Chondrocyte (in vitro differentiated cells): ENCODE measurements around the gene CCDC51. TPM values are rescaled to one million over a fixed set of nuclear protein-coding genes. Genes with fewer than 3 reads are reported as not detected.

ENCODE experiments used
- DNase-seq: peaks from one replicate; pipeline ENCODE4 v3.0.0; 2021; ENCODE audit warnings: mixed read lengths, low spot score
- H3K27ac Mint-ChIP-seq: one replicate; pipeline ENCODE4 v1.8.0; 2021; ENCODE audit warnings: mild to moderate bottlenecking, moderate library complexity, mixed read lengths; ENCODE audit not compliant: unreplicated experiment
- H3K27me3 Mint-ChIP-seq: 2 replicates; pipeline ENCODE4 v1.8.0; 2021; ENCODE audit warnings: low read depth, mixed read lengths
- H3K36me3 Mint-ChIP-seq: 2 replicates; pipeline ENCODE4 v1.8.0; 2021; ENCODE audit warnings: low read depth, mixed read lengths
- H3K4me1 Mint-ChIP-seq: 2 replicates; pipeline ENCODE4 v1.8.0; 2021; ENCODE audit warnings: low read depth, mild to moderate bottlenecking, mixed read lengths
- H3K4me3 Mint-ChIP-seq: one replicate; pipeline ENCODE4 v1.8.0; 2021; ENCODE audit warnings: mild to moderate bottlenecking, moderate library complexity, mixed read lengths; ENCODE audit not compliant: unreplicated experiment
- H3K9me3 Mint-ChIP-seq: 2 replicates; pipeline ENCODE4 v1.8.0; 2021; ENCODE audit warnings: low read depth, mixed read lengths
- total RNA-seq: library from RNA; stranded (reverse); gene quantifications from 3 replicates; pipeline ENCODE4 v1.2.1, GENCODE V29; 2021
- TF ChIP-seq, protein P1 (sequence below): fragments of 200-600 bp; sonication (generic); IDR thresholded peaks from 2 replicates; pipeline ENCODE4 v1.5.0; 2021; ENCODE audit warnings: antibody characterized with exemption, mild to moderate bottlenecking, moderate library complexity

The CCDC51 gene
- total RNA-seq, 1 donor from 2014 or later = 25.8 TPM

DNA sequence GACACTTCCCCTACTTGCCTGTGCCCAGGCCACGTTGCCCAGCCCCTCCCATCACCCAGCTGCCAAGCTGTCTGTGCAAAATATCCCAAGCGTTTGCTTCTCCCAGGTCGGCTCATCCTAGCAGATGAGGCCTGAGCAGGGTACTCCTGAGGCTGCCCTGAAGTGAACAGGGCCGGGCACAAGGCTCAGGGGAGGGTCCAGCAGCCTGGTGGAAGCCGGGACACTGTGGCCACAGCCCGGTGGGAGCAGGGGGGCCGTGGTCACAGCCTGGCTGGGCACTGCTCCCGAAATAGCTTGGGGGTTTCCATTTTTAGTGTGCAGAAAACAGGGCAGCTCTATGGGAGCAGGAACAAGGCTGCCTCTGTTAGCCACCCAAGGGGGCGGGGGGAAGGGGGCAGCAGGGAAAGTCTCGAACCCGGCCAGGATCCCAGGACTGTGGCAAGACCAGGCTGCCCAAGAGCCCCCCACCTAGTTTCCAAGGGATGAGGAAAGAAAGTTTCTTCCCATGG lies 13.5 kb downstream of the CCDC51 start:
- TF ChIP-seq, protein P1, sequence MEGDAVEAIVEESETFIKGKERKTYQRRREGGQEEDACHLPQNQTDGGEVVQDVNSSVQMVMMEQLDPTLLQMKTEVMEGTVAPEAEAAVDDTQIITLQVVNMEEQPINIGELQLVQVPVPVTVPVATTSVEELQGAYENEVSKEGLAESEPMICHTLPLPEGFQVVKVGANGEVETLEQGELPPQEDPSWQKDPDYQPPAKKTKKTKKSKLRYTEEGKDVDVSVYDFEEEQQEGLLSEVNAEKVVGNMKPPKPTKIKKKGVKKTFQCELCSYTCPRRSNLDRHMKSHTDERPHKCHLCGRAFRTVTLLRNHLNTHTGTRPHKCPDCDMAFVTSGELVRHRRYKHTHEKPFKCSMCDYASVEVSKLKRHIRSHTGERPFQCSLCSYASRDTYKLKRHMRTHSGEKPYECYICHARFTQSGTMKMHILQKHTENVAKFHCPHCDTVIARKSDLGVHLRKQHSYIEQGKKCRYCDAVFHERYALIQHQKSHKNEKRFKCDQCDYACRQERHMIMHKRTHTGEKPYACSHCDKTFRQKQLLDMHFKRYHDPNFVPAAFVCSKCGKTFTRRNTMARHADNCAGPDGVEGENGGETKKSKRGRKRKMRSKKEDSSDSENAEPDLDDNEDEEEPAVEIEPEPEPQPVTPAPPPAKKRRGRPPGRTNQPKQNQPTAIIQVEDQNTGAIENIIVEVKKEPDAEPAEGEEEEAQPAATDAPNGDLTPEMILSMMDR = no peak
- Mint-ChIP-seq H3K9me3 (no peaks in the 10 kb centered on the region), H3K27ac (peak overlapping the region; percentile 92), H3K4me1 (peaks cover 70% of the 10 kb centered on the region), H3K36me3 (peaks cover 3% of the 10 kb centered on the region), H3K4me3 (peak overlapping the region; percentile 26), H3K27me3 (no peaks in the 10 kb centered on the region)
- peak; percentile 57 for DNase-seq

DNA sequence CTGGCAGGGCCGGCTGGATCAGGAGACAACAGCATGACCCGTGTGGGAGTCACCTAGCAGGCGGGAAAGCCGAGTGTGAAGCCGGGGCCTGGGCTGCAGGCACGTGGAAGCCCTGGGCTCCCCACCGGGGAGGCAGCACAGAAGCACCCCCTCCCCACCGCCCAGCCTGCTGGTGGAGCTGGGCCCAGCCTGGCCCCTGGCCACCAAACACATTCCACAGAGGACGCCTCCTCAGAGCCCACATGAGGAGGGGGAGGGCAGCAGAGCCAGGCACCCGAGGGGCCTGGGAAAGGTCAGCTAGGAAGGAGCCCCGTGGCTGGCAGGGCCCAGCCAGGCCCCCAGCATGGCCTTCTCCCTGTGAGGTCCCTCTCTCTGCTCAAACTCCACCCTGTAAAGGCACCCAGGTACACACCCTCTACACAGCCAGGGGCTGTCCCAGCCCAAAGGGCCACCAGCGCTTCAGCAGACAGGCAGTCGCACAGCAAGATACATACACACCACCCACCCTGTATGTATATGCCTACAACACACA lies 14.6 kb downstream of the CCDC51 start:
- Mint-ChIP-seq H3K27me3 (no peaks in the 10 kb centered on the region), H3K4me1 (peaks cover 59% of the 10 kb centered on the region), H3K4me3 (peak overlapping the region; percentile 26), H3K9me3 (no peaks in the 10 kb centered on the region), H3K36me3 (peaks cover 3% of the 10 kb centered on the region), H3K27ac (peak overlapping the region; percentile 92)
- TF ChIP-seq, protein P1 = no peak
- DNase-seq = peak; percentile 85

DNA sequence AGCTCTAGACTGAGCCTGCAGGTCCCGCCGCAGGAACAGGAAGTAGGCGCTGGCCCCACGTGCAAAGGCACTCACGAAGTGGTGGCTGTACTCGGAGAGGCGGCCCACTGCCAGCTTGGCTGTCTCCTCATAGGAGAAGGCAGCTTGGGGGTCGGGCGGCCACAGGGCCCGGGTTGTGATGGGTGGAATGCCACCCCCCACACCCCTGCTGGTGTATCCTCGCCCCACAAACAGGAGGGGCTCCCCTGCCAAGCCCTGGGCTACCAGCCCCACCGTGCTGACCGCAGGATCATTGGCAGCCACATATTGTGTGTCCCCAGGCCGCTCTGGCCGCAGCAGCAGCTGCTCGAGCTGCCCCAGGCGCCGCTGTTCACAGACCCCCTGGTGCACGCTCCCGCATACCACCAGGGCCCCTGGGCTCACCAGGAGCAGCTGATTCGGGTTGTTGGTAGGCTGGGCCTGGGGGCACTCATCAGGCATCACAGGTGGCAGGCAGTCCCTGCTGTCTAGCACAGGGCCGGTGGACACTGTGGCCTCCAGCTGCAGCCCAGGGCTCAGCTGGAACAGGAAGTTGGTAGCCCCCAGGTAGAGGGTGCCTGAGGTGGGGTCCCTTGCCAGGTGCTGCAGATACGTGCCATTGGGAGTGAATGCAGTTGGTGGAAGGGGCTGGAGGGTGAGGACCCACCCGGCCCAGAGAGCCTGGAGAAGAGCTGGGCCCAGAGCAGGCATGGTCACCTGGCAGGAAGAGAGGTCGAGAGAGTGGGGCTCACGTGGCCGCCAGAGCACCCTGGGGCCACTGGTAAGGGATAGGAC lies 15.8 kb downstream of the CCDC51 start:
- Mint-ChIP-seq H3K4me1 (peaks cover 52% of the 10 kb centered on the region), H3K36me3 (peaks cover 3% of the 10 kb centered on the region), H3K27me3 (no peaks in the 10 kb centered on the region), H3K4me3 (no peak overlapping the region), H3K9me3 (no peaks in the 10 kb centered on the region), H3K27ac (no peak overlapping the region)
- DNase-seq = peak; percentile 76
- TF ChIP-seq, protein P1 = no peak

DNA sequence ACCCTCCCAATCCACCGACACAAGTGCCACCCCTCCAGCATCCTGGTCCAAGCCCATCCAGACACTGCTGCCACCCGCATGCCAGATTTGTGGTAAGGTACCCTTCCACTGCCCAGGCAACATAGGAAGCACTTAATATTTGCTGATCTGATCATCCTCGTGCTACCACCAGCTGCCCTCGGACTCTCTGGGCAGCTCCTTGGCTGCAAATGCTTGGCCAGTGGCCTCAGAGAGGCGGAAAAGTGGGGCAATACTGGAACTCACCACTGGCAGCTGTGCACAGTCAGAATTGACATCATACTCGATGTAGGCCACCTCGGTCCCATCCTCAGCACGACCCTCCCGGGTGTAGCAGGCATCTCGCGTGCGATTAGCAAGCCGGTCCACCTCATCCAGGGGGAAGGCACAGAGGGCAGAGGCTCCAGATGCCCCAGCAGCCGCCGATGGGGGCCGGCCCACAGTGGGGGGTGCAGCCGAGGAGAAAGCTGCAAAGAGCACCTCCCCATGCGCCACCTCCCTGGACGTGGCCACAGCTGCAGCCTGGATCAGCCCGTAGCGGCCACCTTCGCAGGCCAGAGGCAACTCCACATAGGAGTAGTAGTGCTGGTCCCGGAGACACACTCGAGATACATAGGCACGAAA lies 16.6 kb downstream of the CCDC51 start:
- Mint-ChIP-seq H3K27me3 (no peaks in the 10 kb centered on the region), H3K4me3 (no peak overlapping the region), H3K4me1 (peaks cover 51% of the 10 kb centered on the region), H3K36me3 (peaks cover 3% of the 10 kb centered on the region), H3K9me3 (no peaks in the 10 kb centered on the region), H3K27ac (peak overlapping the region; percentile 38)
- TF ChIP-seq, protein P1 = no peak
- no peak for DNase-seq

DNA sequence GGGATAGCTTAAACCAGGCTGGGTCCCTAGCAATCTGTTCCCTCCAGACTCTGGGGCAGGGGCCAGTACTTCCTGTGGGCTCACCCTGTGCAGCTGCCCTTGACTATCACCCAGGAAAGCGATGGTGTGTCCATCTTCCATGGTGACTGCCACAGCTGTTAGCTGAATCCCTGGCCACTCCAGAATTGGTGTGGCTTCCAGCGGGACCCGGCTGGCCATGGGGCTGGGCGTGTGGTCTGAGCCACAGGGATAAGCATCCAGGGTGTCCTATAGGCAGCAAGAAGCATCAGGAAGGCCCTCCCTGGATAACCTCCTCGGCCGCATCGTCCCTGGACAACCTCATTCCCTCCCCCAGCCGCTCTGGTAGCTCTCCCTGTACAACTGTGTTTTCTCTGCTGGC lies 17.2 kb downstream of the CCDC51 start:
- peak overlapping the region; percentile 38 for H3K27ac Mint-ChIP-seq
- peaks cover 6% of the 10 kb centered on the region for H3K36me3 Mint-ChIP-seq
- no peaks in the 10 kb centered on the region for H3K9me3 Mint-ChIP-seq
- no peak overlapping the region for H3K4me3 Mint-ChIP-seq
- peaks cover 44% of the 10 kb centered on the region for H3K4me1 Mint-ChIP-seq
- TF ChIP-seq, protein P1 = no peak
- DNase-seq = no peak
- H3K27me3 Mint-ChIP-seq = no peaks in the 10 kb centered on the region
